A549 treated with Mapracorat at 1 μM for 4 hours (cell line): ENCODE measurements around the gene AANAT. TPM values are rescaled to one million over a fixed set of nuclear protein-coding genes. Genes with fewer than 3 reads are reported as not detected.

Source experiments
- total RNA-seq: library from RNA; stranded (reverse); fragments of 200-300 nt; extraction: Qiagen RNA extraction; gene quantifications from 5 replicates; pipeline ENCODE4 v1.2.3, GENCODE V29; 2022

AANAT gene
- 0.20 to 0.81 TPM (median 0.64 TPM) in 4 of 5 replicates, not detected in the other for total RNA-seq

DNA sequence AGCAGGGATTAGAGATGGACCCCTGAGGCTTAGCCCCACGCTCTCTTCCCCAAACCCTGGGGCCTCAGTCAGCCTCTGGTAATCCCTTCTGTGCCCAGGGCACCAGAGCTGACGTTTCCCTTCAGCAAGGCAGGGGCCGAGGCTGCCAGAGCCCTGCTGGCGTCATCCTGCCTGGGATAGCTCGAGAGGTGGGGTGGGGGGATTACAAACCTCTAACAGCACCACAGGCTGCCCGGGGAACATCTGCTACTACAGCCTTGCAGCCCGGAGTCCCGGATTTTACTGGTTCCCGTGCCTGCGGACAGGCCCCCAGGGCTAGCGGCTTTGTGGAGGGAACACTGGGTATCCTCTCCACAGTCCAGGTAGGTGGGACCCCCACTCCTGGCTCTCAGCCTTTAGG is at the start of gene AANAT:
TSS of gene AANAT (plus strand) at position 238 of the 400 bp plus-strand sequence. CDS start 1,144 bp downstream, outside the sequence.

DNA sequence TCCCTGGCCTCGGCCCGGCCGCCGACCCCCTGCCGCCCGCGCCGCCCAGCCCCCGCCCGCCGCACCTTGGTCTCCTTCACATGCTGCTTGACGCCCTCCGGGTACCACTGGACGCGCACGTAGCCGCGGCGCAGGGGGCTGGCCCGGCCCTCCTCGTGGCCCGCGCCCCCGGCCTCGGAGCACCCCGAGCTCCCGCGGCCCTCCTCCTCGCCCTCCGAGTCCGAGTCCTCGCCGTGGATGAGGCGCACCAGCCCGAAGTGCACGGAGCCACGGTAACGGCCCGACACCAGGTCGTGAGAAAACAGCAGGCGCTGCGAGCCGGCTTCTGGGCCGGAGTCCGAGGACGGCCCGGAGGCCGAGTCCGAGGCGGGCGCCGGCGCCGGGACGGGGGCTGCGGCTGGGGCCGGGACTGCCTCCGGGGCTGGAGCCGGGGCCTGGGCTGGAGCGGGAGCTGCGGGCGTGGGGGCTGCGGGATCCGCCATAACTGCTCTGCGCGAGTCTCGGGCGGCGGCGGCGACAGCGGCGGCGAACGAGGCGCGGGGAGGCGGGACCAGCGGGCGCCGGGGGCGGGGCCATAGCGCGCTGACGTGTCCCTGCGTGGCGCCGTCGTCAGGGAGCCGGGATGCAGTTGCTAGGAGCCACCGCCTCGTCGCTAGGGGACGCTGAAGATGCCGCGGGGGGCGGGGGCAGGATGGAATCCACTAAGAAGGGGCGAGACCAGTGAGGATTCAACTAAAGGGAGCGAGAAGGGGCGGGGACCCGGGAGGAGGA is 14.6 kb upstream of the AANAT start, which contains the start of gene UBE2O:
TSS of gene UBE2O (minus strand) at position 493 of the 771 bp plus-strand sequence. CDS start at position 482, 11 bp downstream.

DNA sequence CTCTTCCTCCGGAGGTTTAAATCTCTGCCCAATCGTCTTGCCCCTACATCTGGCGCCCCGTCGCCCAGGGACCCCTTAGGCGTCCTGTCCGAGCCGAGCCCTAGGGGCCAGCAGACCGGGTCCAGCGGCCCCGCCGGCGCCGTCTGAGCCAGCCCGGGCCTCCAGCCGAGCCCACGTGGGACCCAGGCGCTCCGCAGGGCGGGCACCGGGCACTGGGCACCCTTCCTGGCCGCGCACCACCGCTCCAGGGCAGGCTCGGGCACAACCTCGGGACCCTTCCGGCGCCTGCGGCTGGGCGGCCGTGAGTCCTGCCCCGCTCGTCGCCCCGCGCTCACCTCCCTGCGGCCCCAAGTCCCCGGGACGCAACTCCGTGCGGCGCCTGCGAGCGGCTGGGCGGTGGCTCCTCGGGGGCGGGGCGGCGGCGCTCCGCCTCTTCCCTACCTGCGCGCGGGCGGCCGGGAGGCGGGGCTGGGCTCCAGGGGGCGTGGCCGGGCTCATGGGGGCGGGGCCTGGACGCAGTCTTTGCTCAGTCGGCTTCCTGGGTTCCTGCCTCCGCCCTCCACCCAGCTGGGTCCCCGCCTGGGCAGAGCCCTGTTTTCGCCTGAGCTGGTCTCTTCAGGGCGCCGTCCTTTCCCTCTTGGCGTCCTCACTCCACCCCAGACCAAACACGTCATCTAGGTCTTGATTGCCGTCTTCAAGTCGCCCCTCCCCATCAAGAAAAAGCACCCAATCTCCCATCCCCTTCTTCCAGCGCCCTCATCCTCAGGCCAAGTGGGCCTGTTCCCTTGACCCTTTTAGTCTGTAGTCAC is 33.8 kb downstream of the AANAT start, which contains the start of gene RHBDF2:
TSS of gene RHBDF2 (minus strand) at position 406 of the 809 bp plus-strand sequence. CDS start 19,899 bp downstream, outside the sequence.

Other genes with a start within 250 kb of the AANAT start
- gene RNF157, start 227.1 kb upstream of the AANAT start, total RNA-seq, result 6.4 to 9.5 TPM (median 7.3 TPM) in 5 replicates
- gene UBALD2, start 202.3 kb upstream of the AANAT start, total RNA-seq, result 76.2 to 129 TPM (median 117 TPM) in 5 replicates
- gene QRICH2, start 159.3 kb upstream of the AANAT start, total RNA-seq, result 0.45 to 1.5 TPM (median 1.2 TPM) in 5 replicates
- 51.1 to 64.4 TPM (median 58.5 TPM) in 5 replicates for gene PRPSAP1, start 113.7 kb upstream of the AANAT start, total RNA-seq
- gene SPHK1, start 83.0 kb upstream of the AANAT start, total RNA-seq, result 35.7 to 54.0 TPM (median 44.8 TPM) in 5 replicates
- 23.1 to 32.6 TPM (median 29.5 TPM) in 5 replicates for gene UBE2O, start 14.5 kb upstream of the AANAT start, total RNA-seq
- gene RHBDF2, start 33.8 kb downstream of the AANAT start, total RNA-seq, result 45.2 to 69.1 TPM (median 63.0 TPM) in 5 replicates
- gene CYGB, start 70.1 kb downstream of the AANAT start, total RNA-seq, result 0.60 to 1.8 TPM (median 1.1 TPM) in 5 replicates
- not detected in 5 replicates for gene PRCD, start 72.4 kb downstream of the AANAT start, total RNA-seq
- 0.23 to 0.61 TPM (median 0.33 TPM) in 5 replicates for gene ST6GALNAC2, start 118.3 kb downstream of the AANAT start, total RNA-seq
- gene ST6GALNAC1, start 176.2 kb downstream of the AANAT start, total RNA-seq, result 0.21 to 0.49 TPM (median 0.37 TPM) in 5 replicates
- gene MXRA7, start 243.4 kb downstream of the AANAT start, total RNA-seq, result 58.0 to 75.0 TPM (median 65.0 TPM) in 5 replicates